Limb (tissue), 2 donors: Measurements from ENCODE around the gene ABCA1.
A peak's percentile ranks its signal among the peaks of the same experiment; 100 is the strongest.
"Not testable (repeated sequence)": the region's sequence is repeated elsewhere in the genome, so short reads cannot be mapped to it uniquely, and the experiment has no call there.

Experiments used
- DNase-seq, 2 donors: peaks; one replicate each; pipeline ENCODE4 v3.0.0-alpha.2; 2016; ENCODE audit errors: extremely low spot score in 2 of 2

Gene ABCA1

GRCh38 chr9:104905153-104905901, 22.6 kb downstream of the ABCA1 start:
- no peak for DNase-seq

GRCh38 chr9:104903609-104904008, 24.3 kb downstream of the ABCA1 start:
- DNase-seq, result no peak

GRCh38 chr9:104900871-104901270, 27.1 kb downstream of the ABCA1 start:
- no peak for DNase-seq

- DNase-seq, result no peak
Measured at GRCh38 chr9:104900324-104900723, 27.6 kb downstream of the ABCA1 start.

- DNase-seq, result no peak
Measured at GRCh38 chr9:104899759-104900247, 28.2 kb downstream of the ABCA1 start.

GRCh38 chr9:104898376-104898775, 29.6 kb downstream of the ABCA1 start:
- DNase-seq, result not testable (repeated sequence)

GRCh38 chr9:104896131-104896530, 31.8 kb downstream of the ABCA1 start:
- no peak for DNase-seq

- DNase-seq, result no peak
Measured at GRCh38 chr9:104895572-104895971, 32.4 kb downstream of the ABCA1 start.

GRCh38 chr9:104892701-104893100, 35.3 kb downstream of the ABCA1 start:
- DNase-seq, result no peak

GRCh38 chr9:104890433-104890770, 37.6 kb downstream of the ABCA1 start:
- DNase-seq, result no peak

GRCh38 chr9:104885818-104886709, 41.9 kb downstream of the ABCA1 start:
- DNase-seq, result no peak

- DNase-seq, result no peak
Measured at GRCh38 chr9:104883169-104883568, 44.8 kb downstream of the ABCA1 start.

- DNase-seq, result no peak
Measured at GRCh38 chr9:104882566-104882965, 45.4 kb downstream of the ABCA1 start.

- DNase-seq, result peak in 1 of 2 donors; percentile 54
Measured at GRCh38 chr9:104882086-104882485, 45.9 kb downstream of the ABCA1 start.

GRCh38 chr9:104879555-104880309, 48.2 kb downstream of the ABCA1 start:
- no peak for DNase-seq

- DNase-seq, result no peak
Measured at GRCh38 chr9:104876587-104876986, 51.4 kb downstream of the ABCA1 start.

GRCh38 chr9:104875897-104876296, 52.1 kb downstream of the ABCA1 start:
- DNase-seq, result no peak

GRCh38 chr9:104875320-104875719, 52.6 kb downstream of the ABCA1 start:
- DNase-seq, result no peak

GRCh38 chr9:104873489-104873850, 54.5 kb downstream of the ABCA1 start:
- DNase-seq, result no peak

- no peak for DNase-seq
Measured at GRCh38 chr9:104872656-104873488, 55.1 kb downstream of the ABCA1 start.

- DNase-seq, result no peak
Measured at GRCh38 chr9:104871961-104872527, 55.9 kb downstream of the ABCA1 start.
